IMR-90 (cell line): ENCODE data around the gene RAP1GAP. TPM values are rescaled to one million over a fixed set of nuclear protein-coding genes. Genes with fewer than 3 reads are reported as not detected.

Experiments
- ATAC-seq: fragments of 200-7000 bp; cut with Tn5 transposase; 2 replicates; pipeline ENCODE4 v1.9.1; 2020; ENCODE audit warnings: low read depth, mild to moderate bottlenecking, moderate library complexity
- BruUV-seq: library from RNA; stranded (reverse); fragments of 400-500 nt; replicated peaks from 2 replicates; lab custom pipeline; 2021; lab: Mats Ljungman, UMichigan
- CTCF ChIA-PET: fragments of 300-600 bp; formaldehyde crosslinking; extraction: SDS; loops from one replicate; lab custom pipeline; 2021; ENCODE audit warnings: antibody characterized with exemption; lab: Yijun Ruan, JAX
- POLR2A ChIA-PET: fragments of 300-600 bp; sonication (Branson Sonifier 250); formaldehyde crosslinking; loops from one replicate; lab custom pipeline; 2022; ENCODE audit warnings: antibody characterized with exemption; ENCODE audit not compliant: unreplicated experiment; lab: Charles Lee
- DNase-seq: peaks from one replicate; pipeline ENCODE4 v3.0.0; 2013
- H2AFZ ChIP-seq: replicated peaks from 2 replicates; pipeline ENCODE3; 2013; ENCODE audit warnings: low read length, mild to moderate bottlenecking; ENCODE audit not compliant: poor library complexity
- H2AK5ac ChIP-seq: 2 replicates; pipeline ENCODE4 v1.6.1; 2013; ENCODE audit warnings: low read depth, low read length, inconsistent platforms
- H2AK9ac ChIP-seq: replicated peaks from 2 replicates; pipeline ENCODE3; 2013; ENCODE audit warnings: mild to moderate bottlenecking, low read depth, low read length, moderate library complexity; ENCODE audit not compliant: poor library complexity
- H2BK120ac ChIP-seq: 2 replicates; pipeline ENCODE4 v1.6.1; 2013; ENCODE audit warnings: low read depth, low read length, inconsistent platforms
- H2BK15ac ChIP-seq: 3 replicates; pipeline ENCODE4 v1.6.1; 2013; ENCODE audit warnings: low read depth, low read length, inconsistent platforms
- H2BK20ac ChIP-seq: 2 replicates; pipeline ENCODE4 v1.6.1; 2013; ENCODE audit warnings: low read depth, mild to moderate bottlenecking, inconsistent platforms, low read length, moderate library complexity
- H2BK5ac ChIP-seq: 2 replicates; pipeline ENCODE4 v1.6.1; 2013; ENCODE audit warnings: mild to moderate bottlenecking, low read depth, low read length, inconsistent platforms; ENCODE audit not compliant: poor library complexity, severe bottlenecking
- H3K14ac ChIP-seq: replicated peaks from 2 replicates; pipeline ENCODE4 v1.6.1; 2013; ENCODE audit warnings: low read depth, low read length, inconsistent platforms
- H3K18ac ChIP-seq: 2 replicates; pipeline ENCODE4 v1.6.1; 2013; ENCODE audit warnings: low read depth, low read length, control low read depth
- H3K23ac ChIP-seq: 2 replicates; pipeline ENCODE4 v1.6.1; 2013; ENCODE audit warnings: low read depth, low read length, inconsistent platforms
- H3K27ac ChIP-seq: 2 replicates; pipeline ENCODE4 v1.5.1; 2013; ENCODE audit warnings: mild to moderate bottlenecking, control low read depth, low read length; ENCODE audit not compliant: insufficient read depth
- H3K27me3 ChIP-seq: 2 replicates; pipeline ENCODE4 v1.6.1; 2013; ENCODE audit warnings: low read length; ENCODE audit not compliant: control insufficient read depth, insufficient read depth
- H3K36me3 ChIP-seq: 2 replicates; pipeline ENCODE4 v1.6.1; 2013; ENCODE audit warnings: low read length, mixed read lengths; ENCODE audit not compliant: control insufficient read depth, insufficient read depth
- H3K4ac ChIP-seq: 2 replicates; pipeline ENCODE4 v1.6.1; 2013; ENCODE audit warnings: low read depth, low read length, inconsistent platforms
- H3K4me1 ChIP-seq: 2 replicates; pipeline ENCODE4 v1.6.1; 2013; ENCODE audit warnings: low read length, mixed read lengths; ENCODE audit not compliant: control insufficient read depth, insufficient read depth
- H3K4me2 ChIP-seq: 2 replicates; pipeline ENCODE4 v1.6.1; 2013; ENCODE audit warnings: low read depth, mild to moderate bottlenecking, control low read depth, low read length, moderate library complexity
- H3K4me3 ChIP-seq: 2 replicates; pipeline ENCODE4 v1.5.1; 2013; ENCODE audit warnings: low read depth, mild to moderate bottlenecking, control low read depth, low read length, moderate library complexity; ENCODE audit not compliant: insufficient read depth
- H3K56ac ChIP-seq: 2 replicates; pipeline ENCODE4 v1.6.1; 2013; ENCODE audit warnings: low read length, inconsistent platforms; ENCODE audit not compliant: insufficient read depth; ENCODE audit errors: extremely low read depth
- H3K79me1 ChIP-seq, 2 experiments: 2 replicates each; pipeline ENCODE4 v1.6.1; 2013; ENCODE audit warnings: low read length in 2 of 2, inconsistent platforms in 1 of 2, low read depth in 1 of 2
- H3K9ac ChIP-seq: 2 replicates; pipeline ENCODE4 v1.6.1; 2013; ENCODE audit warnings: low read depth, low read length, control low read depth
- H3K9me1 ChIP-seq: 2 replicates; pipeline ENCODE4 v1.6.1; 2013; ENCODE audit warnings: low read length, inconsistent platforms; ENCODE audit not compliant: insufficient read depth
- H3K9me3 ChIP-seq: 2 replicates; pipeline ENCODE4 v1.6.1; 2013; ENCODE audit warnings: low read length; ENCODE audit not compliant: control insufficient read depth, insufficient read depth
- H4K20me1 ChIP-seq: 2 replicates; pipeline ENCODE4 v1.6.1; 2013; ENCODE audit warnings: low read length, inconsistent platforms; ENCODE audit not compliant: insufficient read depth
- H4K5ac ChIP-seq: 2 replicates; pipeline ENCODE4 v1.6.1; 2013; ENCODE audit warnings: mild to moderate bottlenecking, low read depth, low read length, control low read depth
- H4K8ac ChIP-seq, 2 experiments: 2 replicates each; pipeline ENCODE4 v1.6.1; 2013; ENCODE audit warnings: low read depth in 2 of 2, low read length in 2 of 2, control low read depth in 1 of 2, inconsistent platforms in 1 of 2
- H4K91ac ChIP-seq: 2 replicates; pipeline ENCODE4 v1.6.1; 2013; ENCODE audit warnings: low read depth, low read length, inconsistent platforms; ENCODE audit not compliant: insufficient read depth
- BHLHE40 ChIP-seq: fragments of 150-350 bp; IDR thresholded peaks from 2 replicates; pipeline ENCODE4 v1.6.1; 2016; ENCODE audit warnings: mild to moderate bottlenecking, low read depth, low read length
- SMC3 ChIP-seq: fragments of 150-350 bp; IDR thresholded peaks from 2 replicates; pipeline ENCODE4 v1.6.1; 2016; ENCODE audit warnings: low read depth, mild to moderate bottlenecking, antibody characterized with exemption, low read length, moderate library complexity
- WGBS, 2 experiments: methylation state at CpG; one replicate each; pipeline versions ENCODE4 v1.1.5 to v1.1.7; 2013; ENCODE audit warnings: missing lambda C conversion rate in 2 of 2; ENCODE audit not compliant: insufficient read length in 1 of 2; ENCODE audit errors: extremely low coverage in 2 of 2; 5-methylcytosine and 5-hydroxymethylcytosine counted together
- dilution Hi-C: fragments of 300-500 bp; cut with HindIII; formaldehyde crosslinking; loops from one replicate; pipeline ENCODE4 v1.14.3; 2018; ENCODE audit warnings: low sequenced_read_pairs; ENCODE audit not compliant: unreplicated experiment
- in situ Hi-C: fragments of 300-500 bp; cut with MboI; formaldehyde crosslinking; loops from 3 replicates; pipeline ENCODE4 v1.14.3; 2019; ENCODE audit warnings: low sequenced_read_pairs, inconsistent platforms, mixed read lengths
- intact Hi-C: fragments of 100-400 bp; cut with micrococcal nuclease; formaldehyde crosslinking; loops from 2 replicates; pipeline ENCODE4 v1.10.0; 2022
- polyA plus RNA-seq, 3 experiments: library from polyadenylated mRNA; depleted of rRNA; stranded (reverse); fragments of >200 nt; gene quantifications; 2 replicates each; pipeline ENCODE4 v1.2.3, GENCODE V29; 2012; ENCODE audit warnings: low replicate concordance in 1 of 3
- total RNA-seq: library from RNA; depleted of rRNA; stranded (reverse); fragments of >200 nt; gene quantifications from 2 replicates; pipeline ENCODE4 v1.2.3, GENCODE V29; 2012

RAP1GAP gene
- total and polyA plus RNA-seq, 2 of the 4 experiments (the other 2 are of a cell fraction): under 0.01 to 0.10 TPM

- H4K91ac ChIP-seq: no peak overlapping the region
- TF ChIP-seq SMC3: no peak
- no peak for TF ChIP-seq BHLHE40
- peaks cover 4% of the 10 kb centered on the region; the same call in 1 of the 2 replicates for H3K9me1 ChIP-seq
- DNase-seq (no peak), ATAC-seq (no peak)
- H3K18ac ChIP-seq: no peak overlapping the region
- intact Hi-C loops (no loop called here), dilution Hi-C loops (no loop called here), in situ Hi-C loops (no loop called here)
- H2BK5ac ChIP-seq: no peak overlapping the region
- no peak overlapping the region for H2AFZ ChIP-seq
- no TSS peak for BruUV-seq
- H4K8ac ChIP-seq: no peak overlapping the region
- peaks cover 5% of the 10 kb centered on the region; the same call in 1 of the 2 replicates for H4K20me1 ChIP-seq
- H2BK20ac ChIP-seq: no peak overlapping the region
- ChIA-PET CTCF (no interaction called here), POLR2A (no interaction called here)
- H3K4me2 ChIP-seq: no peak overlapping the region
- H3K27ac ChIP-seq: no peak overlapping the region
- H3K27me3 ChIP-seq: peaks cover 60% of the 10 kb centered on the region
- H3K4me1 ChIP-seq: peaks cover 8% of the 10 kb centered on the region; the same call in 1 of the 2 replicates
- no peaks in the 10 kb centered on the region for H3K9me3 ChIP-seq
- H3K4me3 ChIP-seq: no peak overlapping the region
- WGBS, 2 experiments: 81% methylated on average over 5 of the region's 18 CpGs; no CpG with 5 or more reads in 1 of the 2 experiments
- no peak overlapping the region for H4K5ac ChIP-seq
- no peaks in the 10 kb centered on the region for H3K79me1 ChIP-seq
- no peak overlapping the region for H3K4ac ChIP-seq
- H2AK5ac ChIP-seq: no peak overlapping the region
- no peak overlapping the region for H3K56ac ChIP-seq
- H3K9ac ChIP-seq: no peak overlapping the region
- no peak overlapping the region for H3K14ac ChIP-seq
- no peak overlapping the region for H2BK120ac ChIP-seq
- H2BK15ac ChIP-seq: no peak overlapping the region
- H2AK9ac ChIP-seq: no peak overlapping the region
- H3K23ac ChIP-seq: no peak overlapping the region
- H3K36me3 ChIP-seq: no peaks in the 10 kb centered on the region
Measured at GRCh38 chr1:21633992-21634805, 35.0 kb downstream of the RAP1GAP start.
